OCI-M1 (cell line): ENCODE measurements around the gene OCRL.

ENCODE experiments used
- DNase-seq: peaks from one replicate; lab custom pipeline; 2025; lab: John Stamatoyannopoulos, UW

OCRL gene

DNA sequence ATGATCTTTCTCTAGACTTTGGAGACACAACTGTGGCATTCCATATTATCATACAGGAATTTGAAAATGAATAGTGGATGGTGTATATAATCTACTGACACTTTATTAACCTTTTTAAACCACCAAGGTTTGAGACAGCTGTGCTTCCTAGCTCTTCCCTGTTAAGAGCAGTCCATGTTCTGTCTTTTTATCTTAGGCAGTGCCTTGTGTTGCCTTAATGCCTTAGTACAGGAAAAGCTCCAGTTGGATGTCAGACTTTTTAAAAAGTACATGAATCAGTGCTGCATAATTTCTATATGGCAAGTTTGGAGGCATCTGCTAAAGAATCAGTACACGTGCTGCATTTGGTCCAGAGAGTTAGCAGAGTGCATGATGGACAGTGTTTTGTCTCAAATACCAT is 45.1 kb downstream of the OCRL start:
- DNase-seq: no peak

DNA sequence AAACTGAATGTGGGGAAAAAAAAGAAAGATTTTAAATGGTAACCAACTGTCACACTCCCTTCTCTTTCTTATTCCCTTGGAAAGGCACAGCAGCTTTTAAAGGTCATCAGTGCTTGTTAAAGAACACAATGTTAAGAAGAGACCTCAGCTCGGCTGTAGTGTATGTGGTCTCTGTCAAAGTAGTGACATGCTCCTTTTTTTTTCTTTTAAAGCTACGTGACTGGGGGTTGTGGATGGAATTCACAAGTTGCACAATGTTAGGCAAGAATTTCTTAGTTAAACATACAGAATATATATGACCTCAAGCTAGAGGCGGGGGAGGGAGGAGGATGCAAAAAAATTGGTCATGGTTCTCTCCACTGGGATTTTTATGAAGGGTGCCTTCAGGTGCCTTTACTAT is 45.6 kb downstream of the OCRL start:
- no peak for DNase-seq

DNA sequence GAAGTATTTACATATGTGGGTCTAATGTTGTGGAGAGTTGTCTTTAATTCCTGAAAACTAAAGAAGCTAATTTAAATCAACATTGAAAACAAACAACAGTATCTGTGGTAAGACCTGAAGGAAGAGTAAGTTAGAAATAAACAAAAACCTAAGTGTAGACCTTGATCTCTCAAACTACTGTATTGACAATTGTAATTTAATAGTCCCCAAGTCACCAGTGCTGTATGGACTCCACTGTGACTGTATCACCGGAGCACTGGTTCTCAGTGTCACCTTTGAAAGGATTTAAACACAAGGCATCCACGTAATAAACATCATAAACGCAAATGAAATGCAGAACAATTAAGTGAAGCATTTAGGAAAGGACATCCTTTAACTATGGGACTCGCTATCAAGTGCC is 46.4 kb downstream of the OCRL start:
- no peak for DNase-seq

GRCh38 chrX:129590596-129590995 is 50.5 kb downstream of the OCRL start:
- no peak for DNase-seq

GRCh38 chrX:129593137-129593536 is 53.1 kb downstream of the OCRL start:
- DNase-seq: no peak

GRCh38 chrX:129594781-129595180 is 54.7 kb downstream of the OCRL start:
- no peak for DNase-seq

DNA sequence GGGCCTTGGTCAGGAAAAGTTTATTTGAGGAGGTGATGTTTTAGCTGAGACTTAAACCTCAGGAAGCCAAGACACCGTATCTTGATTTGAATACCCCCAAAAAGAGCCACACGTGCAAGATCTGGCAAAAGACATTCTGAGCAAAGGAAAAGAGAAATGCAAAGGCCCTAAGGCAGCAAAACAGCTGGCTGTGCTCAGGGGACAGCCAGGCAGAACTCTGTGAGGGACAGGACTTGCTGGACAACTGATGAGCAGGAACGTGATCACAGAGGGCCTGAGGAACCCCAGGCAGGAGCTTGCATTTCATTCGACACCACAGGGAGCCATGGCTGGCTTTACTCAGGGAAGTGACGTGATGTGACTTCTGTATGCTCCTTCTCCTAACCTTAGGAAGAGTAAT is 56.0 kb downstream of the OCRL start:
- no peak for DNase-seq

DNA sequence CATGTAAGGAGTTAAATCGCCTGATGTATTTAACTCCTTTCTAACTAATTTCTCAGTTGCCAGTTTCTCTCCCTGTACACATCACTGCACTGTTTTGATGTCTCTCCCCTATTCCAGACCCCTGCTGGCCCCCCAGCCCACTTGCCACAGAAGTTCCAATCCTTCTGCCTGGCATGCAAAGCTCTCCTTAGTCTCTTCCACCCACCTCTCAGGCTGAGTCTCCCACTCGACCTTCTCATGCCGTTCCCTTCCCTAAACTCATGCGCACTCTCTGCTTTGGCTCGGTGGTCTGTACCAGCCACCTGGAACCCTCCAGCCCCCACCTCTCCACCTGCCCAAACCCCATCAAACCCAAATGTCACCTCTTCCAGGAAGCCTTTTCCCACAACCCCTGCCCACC is 57.8 kb downstream of the OCRL start:
- DNase-seq: no peak

- no peak for DNase-seq
These were observed 59.4 kb downstream of the OCRL start for GRCh38 chrX:129599499-129599898.

- no peak for DNase-seq
These were observed 59.9 kb downstream of the OCRL start for GRCh38 chrX:129599996-129600395.

- DNase-seq: peak; percentile 43
These were observed 60.9 kb downstream of the OCRL start for GRCh38 chrX:129600981-129601424.

- peak; percentile 80 for DNase-seq
These were observed 66.9 kb downstream of the OCRL start for GRCh38 chrX:129606918-129607317.

GRCh38 chrX:129608496-129608895 is 68.4 kb downstream of the OCRL start:
- DNase-seq: no peak

DNA sequence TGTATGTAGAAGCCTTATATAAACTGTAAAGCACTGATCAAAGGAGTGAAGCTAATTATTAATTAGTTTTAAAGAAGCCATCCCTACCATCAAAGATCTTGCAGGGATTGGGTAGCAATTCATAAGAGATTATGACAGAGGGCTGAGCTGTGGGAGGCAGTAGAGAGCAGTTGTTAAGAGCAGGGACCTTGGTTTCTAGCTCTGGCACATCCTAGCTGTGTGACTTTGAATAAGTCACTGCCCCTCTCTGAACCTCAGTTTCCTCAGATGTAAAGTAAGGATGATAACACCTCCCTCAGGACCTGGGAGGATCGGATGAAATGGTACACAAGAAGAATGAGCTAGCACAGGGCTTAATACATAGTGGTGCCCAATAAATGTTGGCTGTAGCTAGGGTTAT is 69.3 kb downstream of the OCRL start:
- peak; percentile 8 for DNase-seq

- DNase-seq: no peak
These were observed 72.3 kb downstream of the OCRL start for GRCh38 chrX:129612396-129612795.

DNA sequence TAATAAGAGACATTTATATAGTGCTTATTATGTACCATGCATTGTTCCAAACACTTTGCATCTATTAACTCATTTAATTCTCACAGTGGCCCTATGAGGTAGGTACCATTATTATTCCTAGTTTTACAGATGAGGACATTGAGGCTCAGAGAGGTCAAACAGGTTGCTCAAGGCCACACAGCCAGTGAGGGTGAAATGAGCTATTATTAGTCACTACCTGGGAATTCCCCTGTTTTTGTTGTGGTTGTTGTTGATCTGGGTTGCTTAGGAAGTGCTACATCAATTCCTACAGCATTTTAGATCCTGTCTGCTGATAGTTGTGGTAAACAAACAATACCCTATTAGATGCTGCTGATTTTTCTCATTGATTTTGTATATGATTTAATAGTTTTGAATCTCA is 73.5 kb downstream of the OCRL start:
- DNase-seq: no peak

DNA sequence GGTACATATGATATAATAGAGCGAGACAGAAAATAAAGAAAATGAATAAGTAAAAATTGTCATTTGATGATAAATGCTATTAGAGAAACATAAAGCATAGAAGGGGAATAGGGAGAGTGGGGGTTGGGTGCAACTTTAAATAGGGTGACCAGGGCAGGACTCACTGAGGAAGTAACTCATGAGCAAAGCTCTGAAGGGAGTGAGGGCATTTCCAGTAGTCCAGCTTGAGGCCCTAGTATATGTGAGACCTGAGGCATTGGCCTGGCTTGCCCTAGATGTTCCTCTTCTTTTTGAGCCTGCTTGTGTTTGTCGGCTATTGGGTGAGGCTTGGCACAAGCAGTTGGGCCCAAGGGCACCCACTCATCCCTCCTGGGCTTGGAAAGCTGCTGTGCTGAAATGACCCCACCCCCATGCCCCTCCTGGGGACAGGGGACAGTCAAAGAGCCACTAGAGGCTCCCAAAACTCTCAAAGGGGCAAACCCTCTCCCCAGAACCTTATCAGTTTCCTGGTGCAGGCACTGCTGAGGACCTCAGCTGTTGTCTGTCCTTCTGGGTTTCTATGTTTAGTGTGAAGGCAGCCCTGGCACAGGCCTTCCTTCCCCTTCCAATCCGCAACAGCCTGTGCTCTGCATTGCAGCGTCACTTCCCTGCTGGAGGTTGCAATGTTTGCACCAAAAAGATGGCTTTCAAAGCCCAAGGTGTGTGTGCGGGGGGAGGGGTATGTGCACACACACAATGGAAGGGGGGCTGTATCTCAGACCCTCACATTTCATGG is 74.6 kb downstream of the OCRL start:
- DNase-seq: no peak

DNA sequence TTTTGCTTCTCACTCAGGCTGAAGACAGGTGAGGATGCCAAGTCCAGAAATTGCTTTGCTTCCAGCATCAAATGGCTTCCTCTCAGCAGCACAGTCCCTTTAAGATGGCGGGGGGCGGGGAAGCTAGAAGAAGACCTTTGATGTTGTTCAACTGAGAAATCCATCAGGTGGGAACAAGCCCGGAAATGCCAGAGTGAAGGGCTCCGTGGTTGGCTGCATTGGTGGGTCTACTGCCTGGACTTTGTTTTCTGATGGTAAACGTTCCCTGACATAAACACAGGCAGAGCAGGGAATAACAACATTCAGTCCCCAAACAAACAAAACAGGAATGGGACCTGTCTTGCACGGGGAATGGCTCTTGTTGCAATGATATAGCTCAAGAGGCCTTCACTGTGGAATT is 77.4 kb downstream of the OCRL start:
- DNase-seq: no peak

- DNase-seq: no peak
These were observed 78.9 kb downstream of the OCRL start for GRCh38 chrX:129618997-129619396.

DNA sequence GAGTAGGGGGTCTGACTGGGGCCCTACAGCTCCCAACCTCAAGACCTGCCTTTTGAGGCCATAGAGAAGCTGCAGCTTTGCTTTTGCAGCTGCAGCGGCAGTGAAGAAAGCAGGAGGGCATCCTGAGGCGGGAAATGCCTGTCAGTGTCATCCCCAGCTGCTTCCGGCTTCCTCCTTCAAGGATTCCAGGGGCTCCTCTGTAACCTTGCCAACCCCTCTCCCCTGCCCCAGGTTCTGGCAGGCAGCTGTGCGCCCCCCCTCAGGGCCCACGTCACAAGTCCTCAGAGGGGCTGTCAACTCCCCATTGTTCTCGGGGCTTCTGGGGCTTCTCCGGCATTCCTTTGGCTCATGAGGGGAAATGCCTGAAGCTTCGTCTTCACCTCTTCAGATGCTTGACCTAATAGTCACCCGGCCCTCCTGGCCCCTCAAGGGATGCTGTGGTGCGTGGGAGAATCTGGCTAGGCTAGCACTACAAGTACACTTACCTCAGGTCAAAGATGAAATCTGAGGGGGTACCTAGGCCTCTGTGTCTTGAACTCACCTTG is 82.8 kb downstream of the OCRL start:
- DNase-seq: no peak

- DNase-seq: no peak
These were observed 86.0 kb downstream of the OCRL start for GRCh38 chrX:129626026-129626425.

DNA sequence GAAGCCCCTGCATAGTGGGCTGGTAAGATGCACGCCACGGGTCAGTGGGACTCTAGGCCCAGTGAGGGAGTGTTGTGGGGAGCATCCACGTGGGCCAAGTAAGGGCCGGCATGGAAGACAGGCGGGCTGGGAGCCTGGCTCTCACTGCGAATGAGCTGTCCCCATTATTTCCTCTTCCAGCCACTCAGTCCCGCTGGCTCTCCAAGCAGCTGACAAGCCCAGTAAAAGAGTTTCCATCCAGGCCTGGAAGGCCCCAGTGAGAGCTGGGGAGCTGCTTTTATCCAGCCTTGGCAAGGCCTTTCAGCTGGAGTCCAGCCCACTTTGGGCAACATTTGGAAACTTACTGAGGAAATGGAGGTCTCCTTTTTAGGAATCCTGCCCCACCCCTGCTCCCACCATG is 89.8 kb downstream of the OCRL start:
- DNase-seq: no peak

GRCh38 chrX:129631849-129632248 is 91.8 kb downstream of the OCRL start:
- no peak for DNase-seq

DNA sequence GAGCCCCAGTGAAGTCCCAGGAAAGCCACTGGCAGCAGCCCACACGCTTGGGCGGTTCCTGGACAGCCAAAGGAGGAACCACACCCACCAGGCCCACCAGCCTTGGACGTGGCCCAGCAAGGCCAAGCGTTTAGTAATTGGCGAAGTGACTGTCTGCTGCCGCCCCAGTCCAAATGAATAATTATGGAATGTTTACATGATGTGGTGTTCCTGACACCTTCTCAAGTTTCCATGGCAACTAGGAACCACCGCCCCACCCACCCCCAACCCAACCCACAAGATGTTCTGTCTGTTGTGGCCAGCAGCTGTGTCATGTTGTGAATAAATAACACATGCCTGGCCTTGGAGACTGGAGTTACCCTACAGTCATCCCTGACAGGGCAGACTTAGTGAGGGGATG is 92.4 kb downstream of the OCRL start:
- DNase-seq: no peak
